GM19351 (cell line): ENCODE measurements around the gene ESYT3.

Experiments used
- ATAC-seq: cut with Tn5 transposase; IDR thresholded peaks from one replicate; pipeline ENCODE4 v1.9.1; 2021; ENCODE audit warnings: mild to moderate bottlenecking, moderate library complexity; ENCODE audit not compliant: unreplicated experiment

Gene ESYT3, protein sequence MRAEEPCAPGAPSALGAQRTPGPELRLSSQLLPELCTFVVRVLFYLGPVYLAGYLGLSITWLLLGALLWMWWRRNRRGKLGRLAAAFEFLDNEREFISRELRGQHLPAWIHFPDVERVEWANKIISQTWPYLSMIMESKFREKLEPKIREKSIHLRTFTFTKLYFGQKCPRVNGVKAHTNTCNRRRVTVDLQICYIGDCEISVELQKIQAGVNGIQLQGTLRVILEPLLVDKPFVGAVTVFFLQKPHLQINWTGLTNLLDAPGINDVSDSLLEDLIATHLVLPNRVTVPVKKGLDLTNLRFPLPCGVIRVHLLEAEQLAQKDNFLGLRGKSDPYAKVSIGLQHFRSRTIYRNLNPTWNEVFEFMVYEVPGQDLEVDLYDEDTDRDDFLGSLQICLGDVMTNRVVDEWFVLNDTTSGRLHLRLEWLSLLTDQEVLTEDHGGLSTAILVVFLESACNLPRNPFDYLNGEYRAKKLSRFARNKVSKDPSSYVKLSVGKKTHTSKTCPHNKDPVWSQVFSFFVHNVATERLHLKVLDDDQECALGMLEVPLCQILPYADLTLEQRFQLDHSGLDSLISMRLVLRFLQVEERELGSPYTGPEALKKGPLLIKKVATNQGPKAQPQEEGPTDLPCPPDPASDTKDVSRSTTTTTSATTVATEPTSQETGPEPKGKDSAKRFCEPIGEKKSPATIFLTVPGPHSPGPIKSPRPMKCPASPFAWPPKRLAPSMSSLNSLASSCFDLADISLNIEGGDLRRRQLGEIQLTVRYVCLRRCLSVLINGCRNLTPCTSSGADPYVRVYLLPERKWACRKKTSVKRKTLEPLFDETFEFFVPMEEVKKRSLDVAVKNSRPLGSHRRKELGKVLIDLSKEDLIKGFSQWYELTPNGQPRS

DNA sequence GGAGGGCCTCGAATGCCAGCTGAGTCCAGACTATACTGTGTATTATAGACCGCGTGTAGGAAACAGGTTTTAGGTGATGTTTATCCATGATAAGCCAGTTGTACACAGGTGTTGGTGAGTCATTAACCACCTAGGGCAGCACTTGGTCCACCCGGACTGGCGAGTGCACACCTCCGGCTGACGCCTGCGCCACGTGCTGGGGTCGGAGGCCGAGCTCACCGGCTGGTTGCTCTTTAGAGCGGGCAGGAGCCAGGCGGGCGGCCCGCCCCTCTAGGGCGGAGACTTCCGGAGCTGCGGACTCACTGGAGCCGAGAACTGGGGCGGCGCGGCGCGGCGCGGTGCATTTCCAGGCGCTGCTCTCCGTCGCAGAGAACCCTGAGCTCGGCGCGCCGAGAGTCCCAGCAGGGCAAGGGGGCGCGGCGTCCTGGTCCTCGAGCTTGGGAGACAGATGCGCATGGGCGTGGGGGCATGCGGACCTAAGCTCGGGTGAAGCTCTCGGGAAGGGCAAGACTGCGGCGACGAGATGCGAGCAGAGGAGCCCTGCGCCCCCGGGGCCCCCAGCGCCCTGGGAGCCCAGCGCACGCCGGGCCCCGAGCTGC is at the start of gene ESYT3:
Gene ESYT3, plus strand, starts transcription at position 341 of the 599 bp plus-strand sequence. Its CDS starts 183 bp downstream, at position 524.
- ATAC-seq, result no peak

DNA sequence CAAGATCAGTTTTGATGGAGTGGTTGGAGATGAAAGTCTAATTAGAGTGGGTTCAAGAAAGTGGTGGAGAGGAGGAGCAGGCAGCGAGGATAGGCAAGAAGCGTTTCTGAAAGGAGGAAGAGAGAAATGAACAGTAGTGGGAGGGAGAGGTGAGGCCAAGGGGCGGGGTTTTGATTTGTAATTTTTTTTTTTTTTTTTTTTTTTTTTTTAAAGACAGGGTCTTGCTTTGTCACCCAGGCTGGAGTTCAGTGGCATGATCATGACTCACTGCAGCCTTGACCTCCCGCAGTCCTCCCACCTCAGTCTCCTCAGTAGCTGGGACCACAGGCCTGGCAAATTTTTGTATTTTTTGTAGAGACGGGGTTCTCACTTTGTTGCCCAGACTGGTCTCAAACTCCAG is 49.4 kb upstream of the ESYT3 start:
- ATAC-seq, result no peak

DNA sequence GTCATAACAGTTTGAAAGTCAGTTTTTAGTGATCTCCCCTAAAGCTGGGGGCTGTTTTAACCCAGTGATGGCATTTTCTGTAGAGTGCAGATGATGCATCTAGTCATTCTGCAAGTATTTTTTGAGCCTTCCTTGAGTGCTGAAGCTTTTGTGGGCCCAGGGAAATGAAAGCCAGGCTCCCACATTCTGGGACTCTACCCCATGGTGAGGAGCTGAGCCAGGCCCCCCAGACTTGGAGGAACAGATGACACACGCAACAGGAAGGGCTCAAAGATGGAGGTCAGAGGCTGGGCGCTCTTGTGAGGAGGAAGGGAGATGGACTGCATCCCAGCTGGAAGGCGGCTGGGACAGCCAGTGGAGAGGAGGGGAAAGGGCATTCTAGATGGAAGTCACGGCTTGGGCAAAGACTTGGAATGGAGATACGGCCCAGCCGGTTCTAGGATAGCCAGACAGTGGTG is 45.2 kb upstream of the ESYT3 start:
- no peak for ATAC-seq

DNA sequence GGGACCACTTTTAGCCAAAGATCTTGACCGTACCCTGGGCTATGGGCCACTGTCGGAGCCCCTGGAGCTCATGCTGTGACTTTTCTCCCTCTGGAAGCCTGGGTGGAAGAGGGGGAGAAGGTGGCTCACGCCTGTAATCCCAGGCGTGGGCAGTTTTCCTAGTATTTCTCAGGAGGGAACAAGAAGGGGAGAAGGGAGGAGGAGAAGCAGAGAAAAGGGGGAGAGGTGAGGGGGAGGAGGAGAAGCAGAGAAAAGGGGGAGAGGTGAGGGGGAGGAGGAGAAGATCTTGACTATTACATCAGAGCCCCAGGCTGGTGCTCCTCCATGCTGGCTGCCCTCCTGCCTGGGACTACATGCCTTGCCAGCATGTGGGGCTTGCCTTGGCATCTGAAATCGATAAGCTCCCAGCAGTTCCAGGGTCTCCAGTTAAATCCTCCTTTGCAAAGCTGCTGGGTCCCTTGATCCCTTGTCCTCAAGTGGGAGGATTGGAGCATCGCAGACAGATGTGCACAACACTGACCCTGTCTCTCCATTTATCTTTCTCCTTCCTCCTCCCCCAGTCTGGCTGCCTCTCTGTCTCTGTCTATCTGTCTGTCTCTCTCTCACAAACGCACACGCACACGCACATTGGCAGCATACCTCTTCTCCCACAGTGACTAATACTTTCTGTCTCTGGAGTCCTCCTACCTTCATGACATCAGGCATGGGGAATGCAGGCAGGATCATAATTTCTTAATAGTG is 44.4 kb upstream of the ESYT3 start:
- no peak for ATAC-seq

DNA sequence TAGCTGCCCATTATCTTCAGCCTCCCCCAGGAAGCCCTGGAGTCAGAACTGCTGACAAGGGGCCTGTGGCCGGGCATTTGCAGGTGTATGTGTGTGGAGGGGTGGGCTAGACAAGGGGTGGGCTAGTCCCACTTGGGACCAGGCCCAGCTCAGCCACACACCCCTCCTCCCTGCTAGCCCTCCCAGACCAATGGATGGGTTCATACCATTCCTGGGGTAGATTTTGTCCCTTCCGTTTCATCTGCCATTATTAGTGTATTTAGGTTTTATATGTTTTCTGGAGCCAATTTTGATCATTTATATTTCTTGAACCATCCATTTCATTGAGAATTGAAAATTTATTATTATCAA is 43.9 kb upstream of the ESYT3 start:
- ATAC-seq, result no peak

DNA sequence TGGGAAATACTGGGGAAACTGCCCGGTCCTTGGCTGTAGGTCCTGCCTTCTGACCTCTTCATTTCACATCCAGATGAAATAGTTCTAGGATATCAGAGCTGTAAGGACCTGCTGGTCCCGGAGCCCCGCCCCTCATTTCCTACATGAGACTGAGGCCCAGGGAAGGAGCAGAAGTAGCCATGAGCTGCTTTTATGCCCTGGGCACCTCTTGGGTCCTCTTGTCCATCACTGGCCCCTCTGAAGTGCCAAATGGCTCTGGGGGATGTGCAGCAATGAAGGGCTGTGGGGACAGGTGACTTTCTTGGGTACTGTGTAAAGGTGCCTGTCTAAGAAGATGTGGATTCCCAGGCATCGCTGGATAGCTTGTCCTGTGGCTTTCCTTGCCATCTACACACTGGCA is 40.3 kb upstream of the ESYT3 start:
- no peak for ATAC-seq

DNA sequence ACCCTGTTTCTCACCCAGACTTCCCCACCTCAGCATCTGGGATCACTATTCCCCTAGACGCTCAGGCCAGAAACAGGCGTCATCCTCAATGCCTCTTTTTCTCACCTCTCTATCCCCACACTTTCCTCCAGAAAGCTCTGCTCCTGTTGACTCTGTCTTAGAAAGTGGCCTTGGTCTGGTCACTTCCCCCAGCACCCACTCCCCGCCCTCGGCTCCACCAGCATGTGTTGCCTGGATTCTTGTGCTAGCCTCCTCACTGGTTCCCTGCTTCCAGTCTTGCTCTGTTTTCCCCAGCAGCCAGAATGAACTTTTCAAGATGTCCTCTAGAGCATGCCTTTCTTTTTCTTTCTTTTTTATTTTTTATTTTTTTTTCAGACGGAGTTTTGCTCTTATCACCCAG is 39.7 kb upstream of the ESYT3 start:
- ATAC-seq, result no peak

DNA sequence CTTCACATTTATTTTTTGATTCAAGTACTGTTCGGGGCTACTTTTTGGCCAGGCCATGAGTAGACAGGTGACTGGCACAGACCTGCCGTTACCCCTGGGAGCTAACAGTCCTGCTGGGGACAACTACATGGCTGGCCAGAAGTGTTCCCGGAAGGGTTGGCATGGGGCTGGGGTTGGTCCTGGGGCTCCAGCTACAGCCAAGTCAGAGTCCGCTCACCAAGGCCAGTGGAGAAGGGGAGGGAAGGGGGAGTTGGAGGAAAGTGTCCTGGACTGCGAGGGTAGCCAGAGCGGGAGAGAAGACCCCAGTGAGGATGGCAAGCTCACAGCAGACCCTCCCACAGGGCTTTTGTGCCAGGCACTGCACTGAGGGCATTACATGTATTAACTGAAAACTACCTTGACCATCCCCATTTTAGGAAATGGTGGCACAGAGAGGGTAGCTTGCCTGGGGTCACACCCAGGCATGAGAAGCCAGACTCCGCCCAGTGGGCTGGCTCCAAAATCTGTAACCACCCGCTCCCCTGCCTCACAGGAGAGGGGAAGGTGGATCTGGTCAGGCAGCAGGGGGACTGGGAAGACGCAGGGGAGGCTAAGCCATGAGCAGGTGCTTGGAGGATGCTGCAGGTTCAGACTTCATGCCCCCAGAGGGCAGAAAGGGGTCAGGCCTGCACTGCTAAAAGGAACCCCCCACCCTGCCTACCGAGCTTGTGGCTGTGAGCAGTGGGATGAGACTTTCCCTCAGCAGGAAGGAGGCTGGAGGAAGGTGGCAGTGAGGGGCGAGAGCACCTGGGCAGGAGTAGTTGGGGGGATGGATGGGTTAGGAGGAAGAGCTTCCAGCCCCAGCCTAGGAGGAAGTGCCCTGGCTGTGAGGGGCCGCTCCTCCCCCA is 38.3 kb upstream of the ESYT3 start:
- ATAC-seq, result no peak

DNA sequence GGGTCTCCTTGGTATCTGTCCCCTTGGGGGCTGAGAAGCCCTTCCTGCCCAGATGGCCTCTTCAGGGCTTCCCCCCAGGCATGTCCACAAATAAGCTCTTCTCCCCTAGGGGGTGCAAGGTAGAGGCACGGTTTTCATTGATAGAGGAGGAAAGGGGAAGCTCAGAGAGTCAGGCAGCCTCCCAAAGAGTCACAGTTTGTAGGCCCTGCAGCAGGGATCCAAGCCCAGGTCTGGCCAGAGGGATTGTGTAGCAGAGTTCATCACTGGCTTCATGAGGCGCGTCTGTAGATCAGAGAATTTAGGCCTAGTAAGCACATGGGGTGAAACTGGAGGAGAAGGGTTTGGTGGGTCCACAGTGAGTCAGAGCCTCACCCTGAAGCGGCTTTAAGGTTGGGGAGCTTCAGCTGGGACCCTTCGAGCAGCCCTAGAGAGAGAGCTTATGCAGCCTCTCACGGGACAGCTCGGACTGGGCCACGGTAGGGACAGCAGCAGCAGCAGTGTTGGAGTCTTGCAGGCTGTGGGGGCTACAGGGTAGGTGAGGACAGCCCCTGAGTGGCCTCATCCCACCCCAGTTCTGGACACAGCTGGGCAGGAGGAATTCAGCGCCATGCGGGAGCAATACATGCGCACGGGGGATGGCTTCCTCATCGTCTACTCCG is 37.5 kb upstream of the ESYT3 start:
- ATAC-seq, result no peak

DNA sequence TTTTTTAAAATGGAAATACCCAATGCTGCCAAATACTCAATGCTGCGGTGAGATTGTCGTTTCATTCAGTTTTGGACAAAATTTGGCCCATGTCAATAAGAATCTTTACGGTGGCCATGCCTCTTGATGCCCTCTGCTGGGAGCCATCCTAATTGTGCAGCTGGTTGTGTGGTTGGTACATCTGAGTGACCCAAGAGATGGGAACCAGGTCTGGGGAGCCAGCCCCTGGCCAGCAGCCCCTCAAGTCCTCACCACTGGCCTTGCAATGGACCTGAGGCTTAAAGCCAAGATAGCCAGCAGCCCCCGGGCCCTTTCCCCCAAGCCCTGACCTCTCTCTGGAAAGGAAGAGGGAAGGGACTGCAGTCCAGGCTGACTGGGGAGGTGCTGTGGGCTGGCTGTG is 36.4 kb upstream of the ESYT3 start:
- ATAC-seq, result no peak

DNA sequence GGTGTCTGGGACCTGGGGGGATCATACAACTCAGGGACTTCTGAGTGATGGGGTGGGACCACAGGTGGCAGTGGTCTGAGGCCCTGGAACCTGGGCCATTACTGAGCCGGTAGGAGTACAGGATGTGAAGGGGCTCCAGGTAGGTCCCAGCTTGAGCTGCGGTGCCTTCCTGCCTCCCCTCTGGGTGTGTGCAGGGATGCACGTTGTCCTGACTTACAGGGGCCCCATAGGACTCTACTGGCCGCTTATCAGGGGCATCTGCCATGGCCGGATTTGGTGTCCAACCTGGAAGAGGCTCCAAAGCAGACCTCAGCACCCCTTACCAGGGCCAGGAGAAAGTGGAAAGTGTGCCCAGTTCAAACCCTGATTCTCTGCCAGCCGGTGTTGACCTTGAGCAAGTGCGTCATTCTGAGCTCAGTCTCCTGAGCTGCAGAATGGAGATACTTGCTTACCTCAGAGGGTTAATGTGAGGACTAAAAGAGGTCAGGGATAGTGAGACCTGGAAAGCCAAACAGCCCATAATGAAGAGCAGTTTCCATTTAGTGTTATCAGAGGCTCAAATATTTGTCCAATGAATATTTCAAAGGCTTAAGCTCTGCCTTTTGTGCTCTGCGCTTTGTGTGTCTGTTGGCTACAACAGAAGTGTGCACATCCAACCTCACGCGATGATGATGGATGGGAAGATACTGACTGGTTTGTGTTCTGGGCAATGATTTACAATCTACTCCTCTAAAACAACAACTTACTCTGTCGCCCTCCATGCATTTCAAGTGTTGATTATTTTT is 35.4 kb upstream of the ESYT3 start:
- ATAC-seq, result no peak

DNA sequence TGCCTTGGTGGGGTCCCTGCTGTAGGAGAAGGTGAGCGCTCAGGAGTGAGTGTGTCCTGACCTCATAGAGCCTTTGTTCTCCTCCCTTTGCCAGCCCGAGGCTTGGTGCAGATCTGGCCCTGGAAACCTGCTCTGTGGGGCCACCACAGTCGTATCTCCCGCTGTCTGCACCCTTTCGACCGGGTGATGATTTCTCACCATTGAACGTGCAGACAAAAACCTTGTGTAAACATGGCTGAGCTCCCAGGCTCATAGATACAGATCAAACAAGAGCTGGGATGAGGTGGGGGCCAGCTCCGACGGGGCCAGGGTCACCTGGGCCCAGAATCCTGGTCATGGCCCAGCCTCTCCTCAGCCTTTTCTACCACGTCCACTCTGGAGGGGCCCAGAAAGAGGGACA is 34.6 kb upstream of the ESYT3 start:
- ATAC-seq, result no peak

DNA sequence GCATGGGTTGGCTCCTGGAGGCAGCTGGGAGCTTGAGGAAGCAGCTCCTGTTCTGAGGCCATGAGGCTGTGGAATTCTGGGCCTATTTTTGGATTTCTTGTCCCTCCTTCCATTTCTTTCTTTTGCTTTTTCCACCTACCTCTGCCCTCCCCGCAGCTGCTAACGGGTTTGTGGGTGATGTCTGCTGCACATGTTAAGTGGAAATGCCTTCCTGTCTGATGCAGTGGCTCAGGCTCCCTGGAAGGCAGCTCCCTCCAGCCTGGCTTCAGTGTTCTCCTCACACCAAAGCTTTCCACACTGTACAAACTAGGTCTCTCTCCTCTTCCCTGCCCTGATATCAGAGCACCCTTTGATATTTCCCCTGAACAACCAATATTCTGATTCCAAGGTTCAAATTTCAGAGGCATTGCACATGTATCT is 33.8 kb upstream of the ESYT3 start:
- no peak for ATAC-seq

DNA sequence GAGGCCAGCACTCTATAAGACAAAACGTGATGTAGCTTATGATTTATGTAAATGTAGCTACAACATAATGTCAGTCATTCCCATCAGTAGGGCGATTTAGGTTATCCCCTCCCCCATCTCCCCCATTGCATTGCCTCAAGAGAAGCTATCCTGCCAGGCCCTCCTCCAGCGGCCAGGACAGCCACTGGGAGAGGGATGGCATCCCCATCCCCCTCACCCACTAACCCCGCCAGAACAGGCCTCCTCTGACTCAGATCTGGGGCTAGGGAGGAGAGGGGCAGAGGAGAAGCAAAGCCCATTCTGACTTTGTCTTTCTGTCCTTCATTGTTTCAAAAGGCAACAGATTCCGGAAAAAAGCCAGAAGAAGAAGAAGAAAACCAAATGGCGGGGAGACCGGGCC is 32.6 kb upstream of the ESYT3 start:
- no peak for ATAC-seq

DNA sequence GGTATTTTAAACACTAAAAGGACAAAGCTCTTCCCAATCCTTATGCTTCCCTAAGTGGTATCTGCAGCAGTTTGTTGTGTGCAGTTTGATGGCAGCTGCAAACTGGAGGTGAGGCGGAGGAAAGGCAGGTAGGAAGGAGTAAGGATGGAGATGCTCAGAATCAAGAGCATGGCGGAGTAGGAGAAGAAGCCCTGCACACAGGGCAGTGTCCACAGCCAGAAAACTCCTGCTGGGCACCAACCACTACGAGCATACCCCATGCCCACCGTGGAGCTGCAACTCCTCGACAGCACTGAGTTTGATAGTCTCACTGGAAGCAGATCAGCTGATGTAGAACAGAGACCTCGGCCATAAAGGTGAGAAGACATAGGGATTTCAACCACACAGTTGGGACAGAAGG is 30.3 kb upstream of the ESYT3 start:
- ATAC-seq, result no peak

DNA sequence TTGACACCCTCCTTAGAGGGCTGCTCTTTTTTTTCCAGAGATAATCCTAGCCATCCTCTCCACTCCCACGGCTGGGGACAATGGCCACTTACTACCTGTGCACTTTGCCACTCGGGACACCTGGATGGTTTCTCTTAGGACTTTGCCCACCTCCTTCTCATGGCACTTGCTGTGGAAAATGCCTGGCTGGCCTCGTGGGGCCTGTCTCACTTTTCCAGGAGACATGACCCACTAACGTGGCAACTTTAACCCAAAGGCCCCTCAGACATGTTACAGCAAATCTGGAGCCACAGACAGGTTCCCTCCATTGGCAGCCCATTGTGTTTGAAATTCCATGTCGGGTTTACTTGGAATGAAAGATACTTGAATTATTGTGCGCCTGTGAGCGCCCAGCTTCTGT is 29.4 kb upstream of the ESYT3 start:
- ATAC-seq, result no peak

DNA sequence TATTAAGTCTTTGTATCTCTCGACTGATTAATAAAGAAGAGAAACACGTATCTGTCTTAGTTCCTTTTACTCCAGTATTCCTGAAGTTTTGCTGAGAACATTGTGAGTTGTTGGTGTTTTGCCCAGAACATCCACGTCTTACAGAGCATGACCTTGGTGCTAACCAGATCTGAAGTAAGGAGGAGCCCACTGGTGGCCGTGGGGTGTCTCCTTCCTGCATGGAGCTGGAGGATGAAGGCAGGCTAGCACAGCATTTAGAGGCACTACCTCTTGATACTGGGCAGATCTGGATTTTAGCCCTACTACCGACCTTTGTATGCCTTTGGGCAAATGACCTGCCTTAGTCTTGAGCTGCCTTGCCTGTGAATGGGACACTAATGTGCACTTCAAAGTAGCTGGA is 28.9 kb upstream of the ESYT3 start:
- no peak for ATAC-seq

DNA sequence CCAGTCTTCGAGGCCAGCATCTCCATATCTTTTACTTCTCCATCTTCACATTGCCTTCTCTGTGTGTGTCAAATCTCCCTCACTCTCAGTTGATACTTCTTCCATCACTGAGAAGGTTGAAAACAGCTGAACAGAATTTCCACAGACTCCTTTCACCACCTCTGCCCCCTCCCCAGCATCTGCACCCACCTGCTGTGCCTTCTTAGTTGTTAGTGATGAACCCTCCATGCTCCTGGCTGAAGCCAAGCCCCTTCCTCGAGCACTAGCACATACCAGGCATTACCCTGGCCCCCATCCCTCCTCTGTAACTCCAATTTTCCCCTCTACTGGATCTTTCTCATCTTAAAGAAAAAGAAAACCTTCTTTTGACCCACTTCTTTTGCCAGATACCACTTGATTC is 27.8 kb upstream of the ESYT3 start:
- no peak for ATAC-seq
